Measurements from ENCODE around the gene GET4.

Gene GET4

GRCh38 chr7:889025-889390, 12.7 kb downstream of the GET4 start:
- TF ChIP-seq CTCF (IDR thresholded peaks at IDR 0.05; ENCODE audit: insufficient read depth, missing control alignments) = no peak
- DNase-seq (ENCODE audit: insufficient read length, low spot score) (no peak), FAIRE-seq (no peak)

DNA sequence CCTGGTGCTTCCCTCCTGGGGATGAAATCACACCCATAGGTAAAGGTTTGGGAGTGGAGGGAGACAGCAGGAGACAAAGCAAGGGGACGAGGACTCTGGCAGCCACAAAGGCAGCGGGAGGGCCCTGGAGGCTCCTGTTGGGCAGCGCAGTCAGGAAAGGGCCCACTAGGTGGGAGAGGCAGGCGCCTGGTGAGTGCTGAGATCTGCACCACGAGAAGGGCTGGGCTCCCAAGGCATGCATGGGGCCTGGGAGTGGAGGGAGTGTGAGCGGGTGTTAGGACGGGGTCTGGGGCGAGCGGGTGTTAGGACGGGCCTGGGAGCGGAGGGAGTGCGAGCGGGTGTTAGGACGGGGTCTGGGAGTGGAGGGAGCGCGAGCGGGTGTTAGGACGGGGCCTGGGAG, 13.0 kb downstream of the GET4 start:
- TF ChIP-seq CTCF (IDR thresholded peaks at IDR 0.05; ENCODE audit: insufficient read depth, missing control alignments) = no peak
- FAIRE-seq = no peak

GRCh38 chr7:890868-891267, 14.5 kb downstream of the GET4 start:
- FAIRE-seq = no peak
- no peak for TF ChIP-seq CTCF (IDR thresholded peaks at IDR 0.05; ENCODE audit: insufficient read depth, missing control alignments)
- DNase-seq (ENCODE audit: insufficient read length, low spot score) = no peak

More for the DNA sequence above, 13.0 kb downstream of the GET4 start:
- no peak for DNase-seq (ENCODE audit: insufficient read length, low spot score)

DNA sequence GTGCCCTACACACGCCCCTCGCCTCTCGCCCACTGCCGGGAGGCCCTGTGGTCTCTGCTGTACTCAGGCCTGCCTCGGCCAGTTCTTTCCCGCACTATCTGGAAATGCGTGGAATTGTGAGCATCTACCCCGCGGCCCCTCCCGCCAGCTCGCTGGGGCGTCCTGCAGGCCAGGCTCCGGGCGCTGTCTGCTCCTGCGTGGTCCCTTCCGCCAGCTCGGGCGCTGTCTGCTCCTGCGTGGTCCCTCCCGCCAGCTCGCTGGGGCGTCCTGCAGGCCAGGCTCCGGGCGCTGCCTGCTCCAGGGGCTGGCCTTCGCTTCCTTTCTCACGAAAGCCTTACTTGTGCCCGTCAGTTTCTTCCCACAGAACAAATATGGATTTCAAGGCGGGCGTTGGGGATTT, 14.9 kb downstream of the GET4 start:
- DNase-seq (ENCODE audit: insufficient read length, low spot score) (no peak), FAIRE-seq (no peak)
- TF ChIP-seq CTCF (IDR thresholded peaks at IDR 0.05; ENCODE audit: insufficient read depth, missing control alignments) = no peak

DNA sequence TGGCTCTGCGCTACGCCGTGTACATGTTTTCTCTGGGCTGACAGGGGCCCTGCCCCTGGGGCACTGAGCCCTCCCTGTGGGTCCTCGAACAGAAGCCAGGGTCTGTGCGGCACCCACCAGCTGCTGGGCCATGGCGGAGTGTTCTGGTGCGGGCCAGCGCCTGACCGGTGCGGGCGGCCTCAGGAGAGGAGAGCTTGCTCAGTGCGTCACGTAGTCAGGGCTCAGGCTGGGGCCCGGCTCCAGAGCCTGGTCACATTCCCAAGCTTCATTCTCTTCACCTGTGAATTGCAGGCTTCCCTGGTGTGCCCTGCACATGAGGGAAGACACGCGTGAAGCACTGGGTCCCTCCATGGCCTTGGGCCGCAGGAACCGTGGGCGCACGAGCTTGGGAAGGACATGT, 15.5 kb downstream of the GET4 start:
- DNase-seq (ENCODE audit: insufficient read length, low spot score) (no peak), FAIRE-seq (no peak)
- no peak for TF ChIP-seq CTCF (IDR thresholded peaks at IDR 0.05; ENCODE audit: insufficient read depth, missing control alignments)

DNA sequence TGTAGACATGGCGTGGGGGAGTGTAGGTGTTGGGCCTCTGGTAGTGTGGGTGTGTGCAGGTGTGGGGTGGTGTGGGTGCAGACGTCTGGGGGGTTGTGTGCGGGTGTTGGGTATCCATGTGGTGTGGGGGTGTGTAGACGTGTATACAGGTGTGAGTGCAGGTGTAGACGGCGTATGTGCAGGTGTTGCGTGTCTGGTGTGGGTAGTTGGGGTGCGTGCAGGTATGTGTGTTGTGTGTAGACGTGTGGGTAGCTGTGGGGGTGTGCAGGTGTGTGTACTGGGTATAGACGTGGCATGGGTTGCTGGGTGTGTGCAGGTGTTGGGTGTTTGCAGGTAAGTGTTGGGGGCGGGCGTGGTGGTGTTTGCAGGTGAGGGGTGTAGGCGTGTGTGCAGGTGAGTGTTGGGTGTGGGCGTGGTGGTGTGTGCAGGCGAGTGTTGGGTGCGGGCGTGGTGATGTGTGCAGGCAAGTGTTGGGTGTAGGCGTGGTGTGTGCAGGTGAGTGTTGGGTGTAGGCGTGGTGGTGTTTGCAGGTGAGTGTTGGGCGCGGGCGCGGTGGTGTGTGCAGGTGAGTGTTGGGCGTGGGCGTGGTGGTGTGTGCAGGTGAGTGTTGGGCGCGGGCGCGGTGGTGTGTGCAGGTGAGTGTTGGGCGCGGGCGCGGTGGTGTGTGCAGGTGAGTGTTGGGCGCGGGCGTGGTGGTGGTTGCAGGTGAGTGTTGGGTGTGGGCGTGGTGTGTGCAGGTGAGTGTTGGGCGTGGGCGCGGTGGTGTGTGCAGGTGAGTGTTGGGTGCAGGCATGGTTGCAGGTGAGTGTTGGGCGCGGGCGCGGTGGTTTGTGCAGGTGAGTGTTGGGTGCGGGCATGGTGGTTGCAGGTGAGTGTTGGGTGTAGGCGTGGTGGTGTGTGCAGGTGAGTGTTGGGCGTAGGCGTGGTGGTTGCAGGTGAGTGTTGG, 16.6 kb downstream of the GET4 start:
- DNase-seq (ENCODE audit: insufficient read length, low spot score) (no peak), FAIRE-seq (no peak)
- no peak for TF ChIP-seq CTCF (IDR thresholded peaks at IDR 0.05; ENCODE audit: insufficient read depth, missing control alignments)

GRCh38 chr7:893686-894085, 17.3 kb downstream of the GET4 start:
- TF ChIP-seq CTCF (IDR thresholded peaks at IDR 0.05; ENCODE audit: insufficient read depth, missing control alignments) = no peak
- no peak for DNase-seq (ENCODE audit: insufficient read length, low spot score)
- FAIRE-seq = no peak

Measured in D721Med (cell line).